GM23338 (cell line): ENCODE results near the gene CPNE4. TPM values are rescaled to one million over a fixed set of nuclear protein-coding genes. Genes with fewer than 3 reads are reported as not detected.

Source experiments
- ATAC-seq: fragments of 200-7000 bp; cut with Tn5 transposase; 3 replicates; pipeline ENCODE4 v1.9.1; 2020
- DNase-seq: peaks from one replicate; pipeline ENCODE4 v3.0.0-alpha.2; 2015; ENCODE audit warnings: low spot score
- H2AFZ ChIP-seq: fragments of 200-600 bp; sonication (generic); 2 replicates; pipeline ENCODE4 v1.8.0; 2016; ENCODE audit warnings: antibody characterized with exemption, mild to moderate bottlenecking, moderate library complexity
- H3F3A ChIP-seq: fragments of 200-600 bp; sonication (generic); replicated peaks from 2 replicates; pipeline ENCODE4 v1.8.0; 2017; ENCODE audit warnings: antibody characterized with exemption, mixed run types, low read depth
- H3K27ac ChIP-seq: fragments of 200-600 bp; sonication (generic); 2 replicates; pipeline ENCODE4 v1.6.1; 2016; ENCODE audit warnings: low read depth
- H3K27me3 ChIP-seq: fragments of 200-600 bp; sonication (generic); 2 replicates; pipeline ENCODE4 v1.8.0; 2016; ENCODE audit warnings: mild to moderate bottlenecking, mixed run types, moderate library complexity; ENCODE audit not compliant: insufficient read depth
- H3K36me3 ChIP-seq: fragments of 200-600 bp; sonication (generic); 2 replicates; pipeline ENCODE4 v1.8.0; 2016; ENCODE audit warnings: mild to moderate bottlenecking; ENCODE audit not compliant: insufficient read depth
- H3K4me1 ChIP-seq: fragments of 200-600 bp; sonication (generic); 2 replicates; pipeline ENCODE4 v1.8.0; 2016; ENCODE audit warnings: mild to moderate bottlenecking, moderate library complexity; ENCODE audit not compliant: insufficient read depth
- H3K4me2 ChIP-seq: fragments of 200-600 bp; sonication (generic); 2 replicates; pipeline ENCODE4 v1.7.1; 2017; ENCODE audit warnings: mixed run types
- H3K4me3 ChIP-seq: fragments of 200-600 bp; sonication (generic); 2 replicates; pipeline ENCODE4 v1.6.1; 2016; ENCODE audit warnings: mixed run types
- H3K79me2 ChIP-seq: fragments of 200-600 bp; sonication (generic); replicated peaks from 2 replicates; pipeline ENCODE4 v1.8.0; 2017; ENCODE audit warnings: mild to moderate bottlenecking; ENCODE audit not compliant: insufficient read depth
- H3K9me2 ChIP-seq: fragments of 200-600 bp; sonication (generic); 2 replicates; pipeline ENCODE4 v1.8.0; 2017; ENCODE audit not compliant: insufficient read depth
- H4K20me1 ChIP-seq: fragments of 200-600 bp; sonication (generic); replicated peaks from 2 replicates; pipeline ENCODE4 v1.8.0; 2017; ENCODE audit warnings: mild to moderate bottlenecking; ENCODE audit not compliant: insufficient read depth
- H3K27ac Mint-ChIP-seq: 2 replicates; pipeline ENCODE4 v1.8.0; 2020; ENCODE audit warnings: inconsistent platforms, mild to moderate bottlenecking, moderate library complexity, mixed read lengths
- H3K27me3 Mint-ChIP-seq: 3 replicates; pipeline ENCODE4 v1.8.0; 2022; ENCODE audit warnings: low read depth, mild to moderate bottlenecking, moderate library complexity, mixed read lengths, inconsistent platforms; ENCODE audit not compliant: insufficient read depth, poor library complexity
- H3K36me3 Mint-ChIP-seq: 3 replicates; pipeline ENCODE4 v1.8.0; 2021; ENCODE audit warnings: low read depth, mild to moderate bottlenecking, inconsistent platforms, moderate library complexity, mixed read lengths
- H3K4me1 Mint-ChIP-seq: 3 replicates; pipeline ENCODE4 v1.8.0; 2020; ENCODE audit warnings: mild to moderate bottlenecking, inconsistent platforms, mixed read lengths
- H3K4me3 Mint-ChIP-seq: 3 replicates; pipeline ENCODE4 v1.8.0; 2021; ENCODE audit warnings: moderate library complexity, mild to moderate bottlenecking, inconsistent platforms, mixed read lengths
- H3K9me3 Mint-ChIP-seq: 3 replicates; pipeline ENCODE4 v1.8.0; 2020; ENCODE audit warnings: moderate library complexity, mild to moderate bottlenecking, inconsistent platforms, mixed read lengths
- CREB1 ChIP-seq: fragments of 250-450 bp; sonication (Bioruptor Pico); IDR thresholded peaks from 2 replicates; pipeline ENCODE4 v1.5.0; 2020; ENCODE audit warnings: low read depth, mild to moderate bottlenecking, moderate library complexity
- EZH2 ChIP-seq: fragments of 200-600 bp; sonication (generic); IDR thresholded peaks from one replicate; pipeline ENCODE4 v1.8.0; 2017; ENCODE audit warnings: antibody characterized with exemption, mild to moderate bottlenecking, low read depth; ENCODE audit not compliant: unreplicated experiment
- EZH2phosphoT487 ChIP-seq: fragments of 200-600 bp; sonication (generic); IDR thresholded peaks from one replicate; pipeline ENCODE4 v1.8.1; 2018; ENCODE audit warnings: antibody characterized with exemption; ENCODE audit not compliant: unreplicated experiment
- JUNB ChIP-seq: IDR thresholded peaks from one replicate; pipeline ENCODE4 v1.6.1; 2016; ENCODE audit warnings: antibody characterized with exemption; ENCODE audit not compliant: unreplicated experiment
- NANOG ChIP-seq: IDR thresholded peaks from 2 replicates; pipeline ENCODE4 v1.6.1; 2016; ENCODE audit warnings: antibody characterized with exemption, borderline replicate concordance
- POLR2AphosphoS5 ChIP-seq: IDR thresholded peaks from 2 replicates; pipeline ENCODE4 v1.6.1; 2016; ENCODE audit warnings: antibody characterized with exemption, low read depth
- STAT1 ChIP-seq: IDR thresholded peaks from one replicate; pipeline ENCODE4 v1.6.1; 2016; ENCODE audit warnings: antibody characterized with exemption; ENCODE audit not compliant: unreplicated experiment
- ZNF331 ChIP-seq: fragments of 250-450 bp; sonication (Bioruptor Pico); IDR thresholded peaks from 2 replicates; pipeline ENCODE4 v1.5.0; 2020; ENCODE audit warnings: low read depth, mild to moderate bottlenecking, moderate library complexity
- polyA plus RNA-seq: library from polyadenylated mRNA; unstranded; fragments of >200 nt; fragmentation: Nextera tagmentation; extraction: Ambion mirVana; gene quantifications from 2 replicates; pipeline ENCODE4 v1.2.1, GENCODE V29; 2016
- total RNA-seq: library from RNA; depleted of rRNA; stranded (reverse); fragments of >200 nt; shearing (Covaris generic); gene quantifications from 2 replicates; pipeline ENCODE4 v1.2.3, GENCODE V29; 2014
- TF ChIP-seq, protein P1 (sequence below): IDR thresholded peaks from 2 replicates; pipeline ENCODE4 v1.6.1; 2016; ENCODE audit warnings: antibody characterized with exemption
- TF ChIP-seq, protein P2 (sequence below): fragments of 250-450 bp; sonication (Bioruptor Pico); IDR thresholded peaks from 2 replicates; pipeline ENCODE4 v1.5.0; 2020; ENCODE audit warnings: mild to moderate bottlenecking, moderate library complexity
- TF ChIP-seq, protein P3 (sequence below), 2 experiments: fragments of 200-600 bp in 1 of 2; sonication (generic) in 1 of 2; conservative IDR thresholded peaks; 2 replicates each; pipeline versions ENCODE4 v1.5.1 to v1.6.1; 2016 to 2017; ENCODE audit warnings: antibody characterized with exemption in 2 of 2, low read depth in 2 of 2, mild to moderate bottlenecking in 2 of 2, moderate library complexity in 1 of 2

CPNE4 gene
- total and polyA plus RNA-seq, 2 experiments from 2014 or later: 2.0 to 6.5 TPM

DNA sequence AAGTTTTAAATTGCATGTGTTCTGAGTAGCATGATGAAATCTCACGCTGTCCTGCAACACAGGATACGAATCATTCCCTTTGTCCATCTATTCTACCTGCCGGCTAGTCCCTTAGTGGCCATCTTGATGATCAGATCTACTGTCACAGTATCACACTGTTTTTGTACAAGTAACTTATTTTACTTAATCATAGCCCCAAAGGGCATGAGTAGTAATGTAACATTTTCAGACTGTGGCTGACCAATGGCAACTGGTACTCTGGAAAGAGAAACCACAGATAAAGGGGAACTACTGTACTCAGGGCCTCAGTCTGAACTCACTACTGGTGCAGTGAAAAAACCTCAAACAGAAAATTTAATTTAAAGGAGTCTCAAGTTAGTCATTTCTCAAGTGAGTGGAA, 404.7 kb downstream of the CPNE4 start:
- Mint-ChIP-seq H3K4me3 (no peak overlapping the region), H3K4me1 (no peaks in the 10 kb centered on the region), H3K36me3 (no peaks in the 10 kb centered on the region), H3K27ac (no peak overlapping the region), H3K9me3 (no peaks in the 10 kb centered on the region), H3K27me3 (peaks cover 4% of the 10 kb centered on the region)
- no peaks in the 10 kb centered on the region for H3K4me1 ChIP-seq
- H2AFZ ChIP-seq: no peak overlapping the region
- no peak for ATAC-seq
- no peak overlapping the region for H3K4me3 ChIP-seq
- H3K9me2 ChIP-seq: 0 out of 2 replicates have a peak, but pooled peaks cover 7% of the 10 kb centered on the region
- DNase-seq: no peak
- H3K27ac ChIP-seq: no peak overlapping the region
- H3K27me3 ChIP-seq: no peaks in the 10 kb centered on the region
- no peak overlapping the region for H3K4me2 ChIP-seq
- TF ChIP-seq POLR2AphosphoS5 (no peak), EZH2phosphoT487 (no peak), STAT1 (no peak), NANOG (no peak)
- TF ChIP-seq, protein P1, sequence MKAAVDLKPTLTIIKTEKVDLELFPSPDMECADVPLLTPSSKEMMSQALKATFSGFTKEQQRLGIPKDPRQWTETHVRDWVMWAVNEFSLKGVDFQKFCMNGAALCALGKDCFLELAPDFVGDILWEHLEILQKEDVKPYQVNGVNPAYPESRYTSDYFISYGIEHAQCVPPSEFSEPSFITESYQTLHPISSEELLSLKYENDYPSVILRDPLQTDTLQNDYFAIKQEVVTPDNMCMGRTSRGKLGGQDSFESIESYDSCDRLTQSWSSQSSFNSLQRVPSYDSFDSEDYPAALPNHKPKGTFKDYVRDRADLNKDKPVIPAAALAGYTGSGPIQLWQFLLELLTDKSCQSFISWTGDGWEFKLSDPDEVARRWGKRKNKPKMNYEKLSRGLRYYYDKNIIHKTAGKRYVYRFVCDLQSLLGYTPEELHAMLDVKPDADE: no peak
- H3K36me3 ChIP-seq: no peaks in the 10 kb centered on the region
- H4K20me1 ChIP-seq: no peaks in the 10 kb centered on the region
- H3F3A ChIP-seq: no peaks in the 10 kb centered on the region
- H3K79me2 ChIP-seq: no peaks in the 10 kb centered on the region

DNA sequence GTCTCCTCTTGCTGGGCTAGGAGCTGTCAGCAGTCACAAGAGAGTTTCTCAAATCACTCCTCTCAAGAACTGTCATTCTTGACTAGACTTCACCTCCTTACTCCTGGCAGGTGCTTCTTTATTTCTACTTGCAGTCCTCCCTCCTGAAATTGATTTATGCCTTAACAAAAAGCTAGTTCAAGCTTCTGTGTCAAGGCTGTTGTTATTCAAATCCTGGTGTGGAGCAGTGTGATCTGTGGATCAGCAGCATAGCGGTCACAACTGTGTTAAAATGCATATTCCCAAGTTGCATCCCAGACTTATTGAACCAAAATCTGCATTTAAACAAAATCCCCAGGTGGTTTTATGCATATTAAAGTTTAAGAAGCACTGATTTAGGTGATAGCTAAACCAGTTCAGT, 411.4 kb downstream of the CPNE4 start:
- DNase-seq (no peak), ATAC-seq (no peak)
- H3K27ac ChIP-seq: no peak overlapping the region
- H3K4me3 ChIP-seq: no peak overlapping the region
- Mint-ChIP-seq H3K4me3 (no peak overlapping the region), H3K27me3 (no peaks in the 10 kb centered on the region), H3K9me3 (no peaks in the 10 kb centered on the region), H3K36me3 (no peaks in the 10 kb centered on the region), H3K4me1 (peaks cover 15% of the 10 kb centered on the region), H3K27ac (no peak overlapping the region)
- no peak overlapping the region for H2AFZ ChIP-seq
- H3K79me2 ChIP-seq: no peaks in the 10 kb centered on the region
- H3K4me2 ChIP-seq: 0 out of 2 replicates have a peak overlapping the region, but pooled peaks have one; percentile 34
- 0 out of 2 replicates have a peak, but pooled peaks cover 5% of the 10 kb centered on the region for H3K4me1 ChIP-seq
- no peaks in the 10 kb centered on the region for H3F3A ChIP-seq
- no peaks in the 10 kb centered on the region for H3K9me2 ChIP-seq
- no peaks in the 10 kb centered on the region for H3K36me3 ChIP-seq
- H4K20me1 ChIP-seq: no peaks in the 10 kb centered on the region
- H3K27me3 ChIP-seq: no peaks in the 10 kb centered on the region
- TF ChIP-seq, protein P2, sequence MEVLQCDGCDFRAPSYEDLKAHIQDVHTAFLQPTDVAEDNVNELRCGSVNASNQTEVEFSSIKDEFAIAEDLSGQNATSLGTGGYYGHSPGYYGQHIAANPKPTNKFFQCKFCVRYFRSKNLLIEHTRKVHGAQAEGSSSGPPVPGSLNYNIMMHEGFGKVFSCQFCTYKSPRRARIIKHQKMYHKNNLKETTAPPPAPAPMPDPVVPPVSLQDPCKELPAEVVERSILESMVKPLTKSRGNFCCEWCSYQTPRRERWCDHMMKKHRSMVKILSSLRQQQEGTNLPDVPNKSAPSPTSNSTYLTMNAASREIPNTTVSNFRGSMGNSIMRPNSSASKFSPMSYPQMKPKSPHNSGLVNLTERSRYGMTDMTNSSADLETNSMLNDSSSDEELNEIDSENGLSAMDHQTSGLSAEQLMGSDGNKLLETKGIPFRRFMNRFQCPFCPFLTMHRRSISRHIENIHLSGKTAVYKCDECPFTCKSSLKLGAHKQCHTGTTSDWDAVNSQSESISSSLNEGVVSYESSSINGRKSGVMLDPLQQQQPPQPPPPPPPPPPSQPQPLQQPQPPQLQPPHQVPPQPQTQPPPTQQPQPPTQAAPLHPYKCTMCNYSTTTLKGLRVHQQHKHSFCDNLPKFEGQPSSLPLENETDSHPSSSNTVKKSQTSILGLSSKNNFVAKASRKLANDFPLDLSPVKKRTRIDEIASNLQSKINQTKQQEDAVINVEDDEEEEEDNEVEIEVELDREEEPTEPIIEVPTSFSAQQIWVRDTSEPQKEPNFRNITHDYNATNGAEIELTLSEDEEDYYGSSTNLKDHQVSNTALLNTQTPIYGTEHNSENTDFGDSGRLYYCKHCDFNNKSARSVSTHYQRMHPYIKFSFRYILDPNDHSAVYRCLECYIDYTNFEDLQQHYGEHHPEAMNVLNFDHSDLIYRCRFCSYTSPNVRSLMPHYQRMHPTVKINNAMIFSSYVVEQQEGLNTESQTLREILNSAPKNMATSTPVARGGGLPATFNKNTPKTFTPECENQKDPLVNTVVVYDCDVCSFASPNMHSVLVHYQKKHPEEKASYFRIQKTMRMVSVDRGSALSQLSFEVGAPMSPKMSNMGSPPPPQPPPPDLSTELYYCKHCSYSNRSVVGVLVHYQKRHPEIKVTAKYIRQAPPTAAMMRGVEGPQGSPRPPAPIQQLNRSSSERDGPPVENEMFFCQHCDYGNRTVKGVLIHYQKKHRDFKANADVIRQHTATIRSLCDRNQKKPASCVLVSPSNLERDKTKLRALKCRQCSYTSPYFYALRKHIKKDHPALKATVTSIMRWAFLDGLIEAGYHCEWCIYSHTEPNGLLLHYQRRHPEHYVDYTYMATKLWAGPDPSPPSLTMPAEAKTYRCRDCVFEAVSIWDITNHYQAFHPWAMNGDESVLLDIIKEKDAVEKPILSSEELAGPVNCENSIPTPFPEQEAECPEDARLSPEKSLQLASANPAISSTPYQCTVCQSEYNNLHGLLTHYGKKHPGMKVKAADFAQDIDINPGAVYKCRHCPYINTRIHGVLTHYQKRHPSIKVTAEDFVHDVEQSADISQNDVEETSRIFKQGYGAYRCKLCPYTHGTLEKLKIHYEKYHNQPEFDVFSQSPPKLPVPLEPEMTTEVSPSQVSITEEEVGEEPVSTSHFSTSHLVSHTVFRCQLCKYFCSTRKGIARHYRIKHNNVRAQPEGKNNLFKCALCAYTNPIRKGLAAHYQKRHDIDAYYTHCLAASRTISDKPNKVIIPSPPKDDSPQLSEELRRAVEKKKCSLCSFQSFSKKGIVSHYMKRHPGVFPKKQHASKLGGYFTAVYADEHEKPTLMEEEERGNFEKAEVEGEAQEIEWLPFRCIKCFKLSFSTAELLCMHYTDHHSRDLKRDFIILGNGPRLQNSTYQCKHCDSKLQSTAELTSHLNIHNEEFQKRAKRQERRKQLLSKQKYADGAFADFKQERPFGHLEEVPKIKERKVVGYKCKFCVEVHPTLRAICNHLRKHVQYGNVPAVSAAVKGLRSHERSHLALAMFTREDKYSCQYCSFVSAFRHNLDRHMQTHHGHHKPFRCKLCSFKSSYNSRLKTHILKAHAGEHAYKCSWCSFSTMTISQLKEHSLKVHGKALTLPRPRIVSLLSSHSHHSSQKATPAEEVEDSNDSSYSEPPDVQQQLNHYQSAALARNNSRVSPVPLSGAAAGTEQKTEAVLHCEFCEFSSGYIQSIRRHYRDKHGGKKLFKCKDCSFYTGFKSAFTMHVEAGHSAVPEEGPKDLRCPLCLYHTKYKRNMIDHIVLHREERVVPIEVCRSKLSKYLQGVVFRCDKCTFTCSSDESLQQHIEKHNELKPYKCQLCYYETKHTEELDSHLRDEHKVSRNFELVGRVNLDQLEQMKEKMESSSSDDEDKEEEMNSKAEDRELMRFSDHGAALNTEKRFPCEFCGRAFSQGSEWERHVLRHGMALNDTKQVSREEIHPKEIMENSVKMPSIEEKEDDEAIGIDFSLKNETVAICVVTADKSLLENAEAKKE (CRISPR knock-in tag): no peak
- no peak for TF ChIP-seq JUNB
- TF ChIP-seq EZH2: no peak
- TF ChIP-seq, protein P1: no peak
- TF ChIP-seq, protein P3, sequence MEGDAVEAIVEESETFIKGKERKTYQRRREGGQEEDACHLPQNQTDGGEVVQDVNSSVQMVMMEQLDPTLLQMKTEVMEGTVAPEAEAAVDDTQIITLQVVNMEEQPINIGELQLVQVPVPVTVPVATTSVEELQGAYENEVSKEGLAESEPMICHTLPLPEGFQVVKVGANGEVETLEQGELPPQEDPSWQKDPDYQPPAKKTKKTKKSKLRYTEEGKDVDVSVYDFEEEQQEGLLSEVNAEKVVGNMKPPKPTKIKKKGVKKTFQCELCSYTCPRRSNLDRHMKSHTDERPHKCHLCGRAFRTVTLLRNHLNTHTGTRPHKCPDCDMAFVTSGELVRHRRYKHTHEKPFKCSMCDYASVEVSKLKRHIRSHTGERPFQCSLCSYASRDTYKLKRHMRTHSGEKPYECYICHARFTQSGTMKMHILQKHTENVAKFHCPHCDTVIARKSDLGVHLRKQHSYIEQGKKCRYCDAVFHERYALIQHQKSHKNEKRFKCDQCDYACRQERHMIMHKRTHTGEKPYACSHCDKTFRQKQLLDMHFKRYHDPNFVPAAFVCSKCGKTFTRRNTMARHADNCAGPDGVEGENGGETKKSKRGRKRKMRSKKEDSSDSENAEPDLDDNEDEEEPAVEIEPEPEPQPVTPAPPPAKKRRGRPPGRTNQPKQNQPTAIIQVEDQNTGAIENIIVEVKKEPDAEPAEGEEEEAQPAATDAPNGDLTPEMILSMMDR (conservative IDR thresholded peaks at IDR 0.05; ENCODE audit: low read depth in 2 of 2): no peak
- no peak for TF ChIP-seq STAT1
- TF ChIP-seq NANOG: no peak
- TF ChIP-seq POLR2AphosphoS5: no peak
- no peak for TF ChIP-seq ZNF331 (CRISPR knock-in tag)
- TF ChIP-seq EZH2phosphoT487: no peak
- no peak for TF ChIP-seq CREB1 (CRISPR knock-in tag)
